Caco-2 (cell line): ENCODE measurements around the gene USE1. TPM values are rescaled to one million over a fixed set of nuclear protein-coding genes. Genes with fewer than 3 reads are reported as not detected.
"Not testable (repeated sequence)": the region's sequence is repeated elsewhere in the genome, so short reads cannot be mapped to it uniquely, and the experiment has no call there.

Experiments used
- BruUV-seq: library from RNA; stranded (reverse); fragments of 400-500 nt; replicated peaks from 2 replicates; lab custom pipeline; 2021; lab: Mats Ljungman, UMichigan
- CTCF ChIA-PET: fragments of 300-600 bp; sonication (Branson Sonifier 250); formaldehyde crosslinking; loops from one replicate; lab custom pipeline; 2022; ENCODE audit warnings: antibody characterized with exemption; lab: Charles Lee
- POLR2A ChIA-PET: fragments of 300-600 bp; sonication (Branson Sonifier 250); formaldehyde crosslinking; loops from one replicate; lab custom pipeline; 2022; ENCODE audit warnings: antibody characterized with exemption; lab: Charles Lee
- DNase-seq, 2 experiments: peaks; one replicate each; pipeline versions ENCODE4 v3.0.0 to v3.0.0-alpha.2; 2020 to 2022
- H3K27me3 ChIP-seq: replicated peaks from 2 replicates; pipeline ENCODE4 v1.6.0; 2011; ENCODE audit warnings: low read length; ENCODE audit not compliant: control insufficient read depth, insufficient read depth
- H3K36me3 ChIP-seq: 2 replicates; pipeline ENCODE4 v1.5.1; 2011; ENCODE audit warnings: low read length; ENCODE audit not compliant: control insufficient read depth, insufficient read depth
- H3K4me1 ChIP-seq: fragments of 250-450 bp; sonication (Bioruptor Pico); 2 replicates; pipeline ENCODE4 v1.5.1; 2020; ENCODE audit warnings: mild to moderate bottlenecking
- H3K4me3 ChIP-seq: 2 replicates; pipeline ENCODE4 v1.5.1; 2011; ENCODE audit warnings: low read depth, mild to moderate bottlenecking, control low read depth, low read length
- H3K9me3 ChIP-seq: fragments of 250-450 bp; sonication (Bioruptor Pico); 2 replicates; pipeline ENCODE4 v1.5.1; 2020; ENCODE audit warnings: mild to moderate bottlenecking, moderate library complexity
- H3K27ac Mint-ChIP-seq: one replicate; pipeline ENCODE4 v1.8.0; 2022; ENCODE audit warnings: mixed read lengths; ENCODE audit not compliant: unreplicated experiment
- H3K27me3 Mint-ChIP-seq: one replicate; pipeline ENCODE4 v1.8.0; 2022; ENCODE audit warnings: mixed read lengths; ENCODE audit not compliant: insufficient read depth, unreplicated experiment
- H3K36me3 Mint-ChIP-seq: one replicate; pipeline ENCODE4 v1.8.0; 2022; ENCODE audit warnings: mild to moderate bottlenecking, mixed read lengths; ENCODE audit not compliant: insufficient read depth, unreplicated experiment
- H3K4me1 Mint-ChIP-seq: one replicate; pipeline ENCODE4 v1.8.0; 2022; ENCODE audit warnings: low read depth, mixed read lengths; ENCODE audit not compliant: unreplicated experiment
- H3K4me3 Mint-ChIP-seq: one replicate; pipeline ENCODE4 v1.8.0; 2022; ENCODE audit warnings: mild to moderate bottlenecking, moderate library complexity, mixed read lengths; ENCODE audit not compliant: unreplicated experiment
- H3K9me3 Mint-ChIP-seq: one replicate; pipeline ENCODE4 v1.8.0; 2022; ENCODE audit warnings: mixed read lengths; ENCODE audit not compliant: unreplicated experiment
- intact Hi-C: fragments of 100-400 bp; cut with micrococcal nuclease; formaldehyde crosslinking; loops from one replicate; pipeline ENCODE4 v1.10.0; 2022; ENCODE audit not compliant: unreplicated experiment
- total RNA-seq: library from RNA; stranded (reverse); gene quantifications from 2 replicates; pipeline ENCODE4 v1.2.3, GENCODE V29; 2022
- TF ChIP-seq, protein P1 (sequence below), 2 experiments: fragments of 200-600 bp in 1 of 2; IDR thresholded peaks; 1 replicate in 1 of 2; 2 replicates in 1 of 2; pipeline versions ENCODE4 v1.5.1 to v1.8.0; 2011 to 2022; ENCODE audit warnings: antibody characterized with exemption in 1 of 2, control low read depth in 1 of 2, inconsistent platforms in 1 of 2, low read depth in 1 of 2, low read length in 1 of 2, mild to moderate bottlenecking in 1 of 2, moderate library complexity in 1 of 2; ENCODE audit not compliant: insufficient read depth in 1 of 2, severe bottlenecking in 1 of 2, unreplicated experiment in 1 of 2

Gene USE1
- total RNA-seq, 1 experiment from 2014 or later, result 20.2 TPM

DNA sequence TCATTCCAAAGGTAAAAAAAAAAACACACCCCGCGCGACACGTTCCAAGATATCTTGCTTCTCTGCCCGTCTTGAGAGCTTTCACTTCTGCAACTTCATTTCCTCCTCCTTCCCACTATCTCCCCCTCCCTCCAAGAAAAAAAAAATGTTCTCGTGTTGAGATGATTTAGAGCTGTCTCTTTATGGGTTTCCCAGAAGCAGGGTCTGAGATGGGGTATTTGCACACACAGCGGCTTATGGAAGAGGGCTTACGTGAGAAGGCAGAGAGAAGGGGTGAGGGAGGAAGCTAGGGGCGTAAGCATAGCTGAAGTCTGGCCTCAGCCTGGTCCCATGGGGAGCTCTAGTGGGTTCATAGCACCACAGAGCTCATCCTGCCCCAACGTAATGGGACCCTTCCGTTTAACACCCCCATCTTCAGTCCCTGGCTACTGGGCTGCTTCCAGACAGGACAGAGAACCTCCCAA, 31.3 kb upstream of the USE1 start:
- CTCF ChIA-PET, result interaction anchor here (0.6 kb wide), 1 partner anchor 229 kb away, joined by 4 read pairs; no protein-coding TSS in a partner anchor
- no TSS peak for BruUV-seq
- DNase-seq, result no peak
- intact Hi-C loops, result no loop called here
- Mint-ChIP-seq H3K27ac (no peak overlapping the region), H3K36me3 (peaks cover 28% of the 10 kb centered on the region), H3K4me3 (no peak overlapping the region), H3K9me3 (no peaks in the 10 kb centered on the region), H3K4me1 (no peaks in the 10 kb centered on the region), H3K27me3 (no peaks in the 10 kb centered on the region)
- Histone ChIP-seq H3K27me3 (no peaks in the 10 kb centered on the region), H3K9me3 (no peaks in the 10 kb centered on the region), H3K36me3 (no peaks in the 10 kb centered on the region), H3K4me3 (no peak overlapping the region), H3K4me1 (no peaks in the 10 kb centered on the region)
- POLR2A ChIA-PET, result no interaction called here
- TF ChIP-seq, protein P1, sequence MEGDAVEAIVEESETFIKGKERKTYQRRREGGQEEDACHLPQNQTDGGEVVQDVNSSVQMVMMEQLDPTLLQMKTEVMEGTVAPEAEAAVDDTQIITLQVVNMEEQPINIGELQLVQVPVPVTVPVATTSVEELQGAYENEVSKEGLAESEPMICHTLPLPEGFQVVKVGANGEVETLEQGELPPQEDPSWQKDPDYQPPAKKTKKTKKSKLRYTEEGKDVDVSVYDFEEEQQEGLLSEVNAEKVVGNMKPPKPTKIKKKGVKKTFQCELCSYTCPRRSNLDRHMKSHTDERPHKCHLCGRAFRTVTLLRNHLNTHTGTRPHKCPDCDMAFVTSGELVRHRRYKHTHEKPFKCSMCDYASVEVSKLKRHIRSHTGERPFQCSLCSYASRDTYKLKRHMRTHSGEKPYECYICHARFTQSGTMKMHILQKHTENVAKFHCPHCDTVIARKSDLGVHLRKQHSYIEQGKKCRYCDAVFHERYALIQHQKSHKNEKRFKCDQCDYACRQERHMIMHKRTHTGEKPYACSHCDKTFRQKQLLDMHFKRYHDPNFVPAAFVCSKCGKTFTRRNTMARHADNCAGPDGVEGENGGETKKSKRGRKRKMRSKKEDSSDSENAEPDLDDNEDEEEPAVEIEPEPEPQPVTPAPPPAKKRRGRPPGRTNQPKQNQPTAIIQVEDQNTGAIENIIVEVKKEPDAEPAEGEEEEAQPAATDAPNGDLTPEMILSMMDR (IDR thresholded peaks at IDR 0.05; ENCODE audit: insufficient read depth in 1 of 2, low read depth in 1 of 2, low read length in 1 of 2, severe bottlenecking in 1 of 2, unreplicated experiment in 1 of 2), result no peak

DNA sequence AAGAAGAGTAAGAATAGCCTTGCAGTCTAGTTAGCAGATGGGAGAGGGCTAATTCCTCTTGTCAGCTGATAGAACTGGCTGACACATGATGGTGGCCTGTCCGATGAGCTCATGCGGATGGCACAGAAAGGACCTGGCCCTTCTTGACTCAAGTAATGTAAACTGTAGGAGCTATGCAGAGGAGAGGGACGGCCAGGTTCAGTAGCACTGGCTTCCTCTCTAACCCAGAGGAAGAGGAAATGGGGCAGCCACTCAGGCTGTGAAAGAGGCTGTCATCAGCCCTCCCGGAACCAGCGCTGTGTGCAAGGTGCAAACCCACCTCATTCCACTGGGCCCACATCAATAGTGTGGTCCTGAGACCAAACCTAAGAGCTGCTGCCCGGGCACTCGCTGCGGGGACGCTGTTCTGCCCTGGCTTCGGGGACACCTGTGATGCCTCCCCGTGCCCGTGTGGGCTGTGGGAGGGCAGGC, 30.8 kb upstream of the USE1 start:
- DNase-seq, result no peak
- H3K36me3 Mint-ChIP-seq, result peaks cover 31% of the 10 kb centered on the region
- no peaks in the 10 kb centered on the region for H3K36me3 ChIP-seq
- H3K4me1 Mint-ChIP-seq, result no peaks in the 10 kb centered on the region
- no peaks in the 10 kb centered on the region for H3K27me3 Mint-ChIP-seq
- no peaks in the 10 kb centered on the region for H3K9me3 Mint-ChIP-seq
- H3K4me1 ChIP-seq, result no peaks in the 10 kb centered on the region
- TF ChIP-seq, protein P1 (IDR thresholded peaks at IDR 0.05; ENCODE audit: insufficient read depth in 1 of 2, low read depth in 1 of 2, low read length in 1 of 2, severe bottlenecking in 1 of 2, unreplicated experiment in 1 of 2), result no peak
- intact Hi-C loops, result no loop called here
- ChIA-PET POLR2A (no interaction called here), CTCF (interaction anchor here (0.6 kb wide), 1 partner anchor 229 kb away, joined by 4 read pairs; no protein-coding TSS in a partner anchor)
- no peaks in the 10 kb centered on the region for H3K27me3 ChIP-seq
- no peak overlapping the region for H3K27ac Mint-ChIP-seq
- no TSS peak for BruUV-seq
- H3K4me3 ChIP-seq, result no peak overlapping the region
- H3K4me3 Mint-ChIP-seq, result no peak overlapping the region
- H3K9me3 ChIP-seq, result no peaks in the 10 kb centered on the region

DNA sequence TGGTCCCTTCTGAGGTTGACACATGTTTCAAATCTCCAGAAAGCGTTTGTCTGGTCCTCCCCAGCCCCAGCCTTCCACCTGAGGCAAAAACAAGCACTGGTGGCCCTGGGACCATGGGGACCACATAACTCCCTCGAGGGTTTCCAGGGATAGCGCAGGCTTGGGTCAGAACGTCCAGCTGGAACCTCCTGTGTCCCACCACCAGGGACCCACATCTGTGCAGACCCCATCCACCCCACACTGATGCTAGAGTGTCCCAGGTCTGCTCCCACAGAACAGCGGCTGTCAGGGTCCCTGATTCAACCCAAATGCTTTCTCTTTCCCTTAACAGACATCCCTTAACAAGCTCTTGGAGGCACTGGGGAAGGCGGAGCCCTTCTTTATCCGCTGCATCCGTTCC, 29.6 kb upstream of the USE1 start:
- Mint-ChIP-seq H3K36me3 (peaks cover 34% of the 10 kb centered on the region), H3K4me1 (no peaks in the 10 kb centered on the region), H3K9me3 (no peaks in the 10 kb centered on the region), H3K27ac (no peak overlapping the region), H3K27me3 (no peaks in the 10 kb centered on the region), H3K4me3 (no peak overlapping the region)
- Histone ChIP-seq H3K4me1 (no peaks in the 10 kb centered on the region), H3K36me3 (no peaks in the 10 kb centered on the region), H3K4me3 (no peak overlapping the region), H3K27me3 (no peaks in the 10 kb centered on the region), H3K9me3 (no peaks in the 10 kb centered on the region)
- intact Hi-C loops, result no loop called here
- CTCF ChIA-PET, result interaction anchor here (0.6 kb wide), 1 partner anchor 206 kb away, joined by 3 read pairs; no protein-coding TSS in a partner anchor
- TF ChIP-seq, protein P1 (IDR thresholded peaks at IDR 0.05; ENCODE audit: insufficient read depth in 1 of 2, low read depth in 1 of 2, low read length in 1 of 2, severe bottlenecking in 1 of 2, unreplicated experiment in 1 of 2), result no peak
- DNase-seq, result no peak
- no TSS peak for BruUV-seq
- POLR2A ChIA-PET, result no interaction called here

DNA sequence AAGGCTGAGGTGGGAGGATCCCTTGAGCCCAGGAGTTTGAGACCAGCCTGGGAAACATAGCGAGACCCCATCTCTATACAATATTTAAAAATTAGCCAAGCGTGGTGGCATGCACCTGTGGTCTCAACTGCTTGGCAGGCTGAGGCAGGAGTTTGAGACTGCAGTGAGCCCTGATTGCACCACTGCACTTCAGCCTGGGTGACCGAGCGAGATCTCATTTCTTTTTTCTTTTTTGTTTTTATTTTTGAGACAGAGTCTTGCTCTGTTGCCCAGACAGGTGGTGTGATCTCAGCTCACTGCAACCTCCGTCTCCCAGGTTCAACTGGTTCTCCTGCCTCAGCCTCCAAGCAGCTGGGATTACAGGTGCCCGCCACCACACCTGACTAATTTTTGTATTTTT, 23.4 kb upstream of the USE1 start:
- H3K4me3 ChIP-seq, POLR2A ChIA-PET, H3K27ac Mint-ChIP-seq, H3K4me3 Mint-ChIP-seq, H3K4me1 Mint-ChIP-seq, H3K27me3 Mint-ChIP-seq, BruUV-seq, H3K9me3 Mint-ChIP-seq, intact Hi-C loops, H3K4me1 ChIP-seq, H3K27me3 ChIP-seq, H3K36me3 ChIP-seq, CTCF ChIA-PET, DNase-seq, H3K9me3 ChIP-seq: not testable (repeated sequence)
- peaks cover 19% of the 10 kb centered on the region for H3K36me3 Mint-ChIP-seq
